Kidney (tissue), 14 donors: Measurements from ENCODE around the gene SLITRK2. TPM values are rescaled to one million over a fixed set of nuclear protein-coding genes. Genes with fewer than 3 reads are reported as not detected.

Source experiments
- DNase-seq, 5 donors: peaks; one replicate each; pipeline ENCODE4 v3.0.0-alpha.2; 2013 to 2020
- FAIRE-seq: peaks from 2 replicates; lab custom pipeline; 2012; peaks lifted over from hg19 to GRCh38; lab: Jason Lieb, UNC
- H3K27ac ChIP-seq, 2 donors: one replicate each; pipeline ENCODE4 v1.7.0; 2013; ENCODE audit warnings: low read depth in 2 of 2, low read length in 2 of 2, inconsistent platforms in 1 of 2
- H3K27me3 ChIP-seq: one replicate; pipeline ENCODE4 v1.7.1; 2013; ENCODE audit warnings: low read length, inconsistent platforms; ENCODE audit not compliant: control insufficient read depth, insufficient read depth
- H3K36me3 ChIP-seq, 3 donors: one replicate each; pipeline versions ENCODE4 v1.7.0 to v1.7.1; 2013; ENCODE audit warnings: low read length in 3 of 3, control low read depth in 1 of 3, inconsistent platforms in 1 of 3; ENCODE audit not compliant: insufficient read depth in 3 of 3, control insufficient read depth in 2 of 3
- H3K4me1 ChIP-seq, 3 donors: one replicate each; pipeline versions ENCODE4 v1.7.0 to v1.7.1; 2013; ENCODE audit warnings: low read length in 3 of 3, inconsistent platforms in 1 of 3, low read depth in 1 of 3; ENCODE audit not compliant: control insufficient read depth in 2 of 3, insufficient read depth in 2 of 3
- H3K4me3 ChIP-seq, 3 donors: one replicate each; pipeline versions ENCODE4 v1.7.0 to v1.8.1; 2013; ENCODE audit warnings: low read length in 3 of 3, control low read depth in 1 of 3, inconsistent platforms in 1 of 3
- H3K9ac ChIP-seq, 3 donors: one replicate each; pipeline versions ENCODE4 v1.7.0 to v1.7.1; 2013; ENCODE audit warnings: low read length in 3 of 3, control low read depth in 1 of 3, inconsistent platforms in 1 of 3
- H3K9me3 ChIP-seq, 3 donors: one replicate each; pipeline versions ENCODE4 v1.7.0 to v1.7.1; 2013; ENCODE audit warnings: low read length in 3 of 3, control low read depth in 1 of 3, inconsistent platforms in 1 of 3; ENCODE audit not compliant: control insufficient read depth in 2 of 3, insufficient read depth in 1 of 3
- intact Hi-C: fragments of 100-400 bp; cut with DNase I; formaldehyde crosslinking; loops from one replicate; pipeline ENCODE4 v1.11.1; 2022
- polyA plus RNA-seq: library from polyadenylated mRNA; stranded (reverse); fragments of 350-450 nt; fragmentation: Illumina TruSeq; extraction: RNeasy Lipid Tissue Mini Kit (QIAGEN cat#74804); gene quantifications from one replicate; pipeline ENCODE4 v1.2.3, GENCODE V29; 2014; ENCODE audit warnings: low read depth, low replicate concordance; ENCODE audit not compliant: insufficient read depth
- total RNA-seq: library from RNA; stranded (reverse); fragmentation: NEBNext Ultra II Directional; extraction: Animal tissue kit (Norgen Biotek cat#: 25700); gene quantifications from one replicate; pipeline ENCODE4 v1.2.1, GENCODE V29; 2021
- TF ChIP-seq, protein P1 (sequence below): IDR thresholded peaks from 3 replicates; pipeline ENCODE4 v1.5.1; 2012; ENCODE audit warnings: mild to moderate bottlenecking, moderate library complexity, borderline replicate concordance; ENCODE audit not compliant: insufficient read depth; ENCODE audit errors: extremely low read depth
- donor health status: control.
- donor health status: control.
- donor health status: control.
- donor health status: control.
- donor health status: control.
- donor health status: DM: yes; HTN: yes; CAD: no.
- donor health status: Normal renal cell carcinoma (clear cell type).

SLITRK2 gene
- total and polyA plus RNA-seq, 2 donors from 2014 or later: 0.34 to 3.8 TPM

- DNase-seq: peak in 3 of 5 donors; percentile 45 to 62 (median 46)
- TF ChIP-seq, protein P1, sequence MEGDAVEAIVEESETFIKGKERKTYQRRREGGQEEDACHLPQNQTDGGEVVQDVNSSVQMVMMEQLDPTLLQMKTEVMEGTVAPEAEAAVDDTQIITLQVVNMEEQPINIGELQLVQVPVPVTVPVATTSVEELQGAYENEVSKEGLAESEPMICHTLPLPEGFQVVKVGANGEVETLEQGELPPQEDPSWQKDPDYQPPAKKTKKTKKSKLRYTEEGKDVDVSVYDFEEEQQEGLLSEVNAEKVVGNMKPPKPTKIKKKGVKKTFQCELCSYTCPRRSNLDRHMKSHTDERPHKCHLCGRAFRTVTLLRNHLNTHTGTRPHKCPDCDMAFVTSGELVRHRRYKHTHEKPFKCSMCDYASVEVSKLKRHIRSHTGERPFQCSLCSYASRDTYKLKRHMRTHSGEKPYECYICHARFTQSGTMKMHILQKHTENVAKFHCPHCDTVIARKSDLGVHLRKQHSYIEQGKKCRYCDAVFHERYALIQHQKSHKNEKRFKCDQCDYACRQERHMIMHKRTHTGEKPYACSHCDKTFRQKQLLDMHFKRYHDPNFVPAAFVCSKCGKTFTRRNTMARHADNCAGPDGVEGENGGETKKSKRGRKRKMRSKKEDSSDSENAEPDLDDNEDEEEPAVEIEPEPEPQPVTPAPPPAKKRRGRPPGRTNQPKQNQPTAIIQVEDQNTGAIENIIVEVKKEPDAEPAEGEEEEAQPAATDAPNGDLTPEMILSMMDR: no peak
- no peak overlapping the region for H3K9ac ChIP-seq
- no peaks in the 10 kb centered on the region for H3K9me3 ChIP-seq
- no peaks in the 10 kb centered on the region for H3K4me1 ChIP-seq
- no peak for FAIRE-seq
- no peak overlapping the region for H3K4me3 ChIP-seq
- intact Hi-C loops: no loop called here
- H3K27me3 ChIP-seq: no peaks in the 10 kb centered on the region
- no peak overlapping the region for H3K27ac ChIP-seq
- no peaks in the 10 kb centered on the region for H3K36me3 ChIP-seq
Observed at GRCh38 chrX:145843146-145843904, 25.7 kb downstream of the SLITRK2 start.

DNA sequence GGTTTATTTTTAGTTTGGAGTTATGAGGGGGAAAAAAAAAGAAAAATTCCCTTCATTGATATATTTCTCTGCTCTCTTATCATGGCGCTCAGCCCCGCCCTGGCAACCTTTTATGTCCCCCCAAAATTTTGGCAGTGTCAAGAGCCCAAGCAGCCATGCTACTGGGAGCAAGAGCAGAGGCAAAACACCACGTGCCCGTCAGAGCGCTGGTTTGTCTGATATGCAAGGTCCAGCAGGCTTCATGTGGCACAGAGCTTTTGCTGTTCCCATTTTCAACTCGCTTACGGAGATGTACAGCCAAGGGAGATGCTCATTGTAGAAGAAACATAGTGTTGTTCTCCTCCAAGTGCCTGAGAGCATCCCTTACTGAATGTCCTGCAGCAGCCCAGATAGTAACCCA lies 27.3 kb downstream of the SLITRK2 start:
- H3K27ac ChIP-seq: no peak overlapping the region
- H3K36me3 ChIP-seq: no peaks in the 10 kb centered on the region
- no peaks in the 10 kb centered on the region for H3K27me3 ChIP-seq
- TF ChIP-seq, protein P1: no peak
- H3K4me3 ChIP-seq: no peak overlapping the region
- intact Hi-C loops: no loop called here
- FAIRE-seq (no peak), DNase-seq (no peak)
- H3K9ac ChIP-seq: no peak overlapping the region
- H3K4me1 ChIP-seq: no peaks in the 10 kb centered on the region
- no peaks in the 10 kb centered on the region for H3K9me3 ChIP-seq

DNA sequence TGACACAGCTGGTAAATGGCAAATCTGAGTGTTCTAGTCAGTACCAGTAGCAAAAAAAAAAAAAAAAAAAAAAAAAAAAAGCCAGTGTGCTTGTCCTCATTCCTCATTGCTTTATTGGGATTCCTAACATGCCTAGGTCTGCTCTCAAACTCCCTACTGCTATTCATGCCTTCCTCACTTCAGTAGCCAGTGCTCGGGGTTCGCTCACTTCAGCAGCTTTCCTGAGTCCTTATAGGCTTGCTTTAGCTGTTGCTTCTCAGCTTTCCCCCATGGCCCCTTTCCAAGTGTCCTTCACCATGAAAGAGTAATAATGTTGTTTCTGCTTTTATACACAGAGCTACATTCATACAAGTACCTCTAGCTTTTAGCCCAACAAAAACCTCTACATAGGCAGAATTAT lies 30.8 kb downstream of the SLITRK2 start:
- Histone ChIP-seq H3K27ac (no peak overlapping the region), H3K27me3 (peaks cover 3% of the 10 kb centered on the region), H3K36me3 (no peaks in the 10 kb centered on the region), H3K4me1 (no peaks in the 10 kb centered on the region), H3K4me3 (no peak overlapping the region), H3K9ac (no peak overlapping the region), H3K9me3 (no peaks in the 10 kb centered on the region)
- intact Hi-C loops: no loop called here
- DNase-seq: peak in 1 of 5 donors; percentile 61
- no peak for FAIRE-seq
- TF ChIP-seq, protein P1: no peak
